ENCODE data around the gene CFAP91.

The CFAP91 gene

GRCh38 chr3:119702530-119703527 lies at the start of gene CFAP91:
Gene CFAP91, plus strand, starts transcription at chr3:119703022. Its CDS starts 77 bp downstream, at chr3:119703099.
- peak within 1 kb of the TSS; percentile 60 for H3K4me3 ChIP-seq (ENCODE audit: low read depth, low read length)

GRCh38 chr3:119653876-119654275 lies 48.9 kb upstream of the CFAP91 start:
- no peak overlapping the region for H3K4me3 ChIP-seq (ENCODE audit: low read depth, low read length)

- H3K4me3 ChIP-seq (ENCODE audit: low read depth, low read length): no peak overlapping the region
Measured at GRCh38 chr3:119657887-119658702, 44.7 kb upstream of the CFAP91 start.

- no peak overlapping the region for H3K4me3 ChIP-seq (ENCODE audit: low read depth, low read length)
Measured at GRCh38 chr3:119658994-119659393, 43.8 kb upstream of the CFAP91 start.

- H3K4me3 ChIP-seq (ENCODE audit: low read depth, low read length): no peak overlapping the region
Measured at GRCh38 chr3:119659606-119660291, 43.1 kb upstream of the CFAP91 start.

GRCh38 chr3:119660474-119661440 lies 42.1 kb upstream of the CFAP91 start, which contains the start of gene POPDC2:
Gene POPDC2, minus strand, starts transcription at chr3:119660589. Its CDS starts 166 bp downstream, at chr3:119660423.
- no peak within 1 kb of the TSS for H3K4me3 ChIP-seq (ENCODE audit: low read depth, low read length)

- no peak overlapping the region for H3K4me3 ChIP-seq (ENCODE audit: low read depth, low read length)
Measured at GRCh38 chr3:119662604-119663373, 40.0 kb upstream of the CFAP91 start.

- no peak overlapping the region for H3K4me3 ChIP-seq (ENCODE audit: low read depth, low read length)
Measured at GRCh38 chr3:119663885-119664284, 38.9 kb upstream of the CFAP91 start.

- H3K4me3 ChIP-seq (ENCODE audit: low read depth, low read length): no peak overlapping the region
Measured at GRCh38 chr3:119664370-119664769, 38.5 kb upstream of the CFAP91 start.

- no peak overlapping the region for H3K4me3 ChIP-seq (ENCODE audit: low read depth, low read length)
Measured at GRCh38 chr3:119664850-119665379, 37.9 kb upstream of the CFAP91 start.

- no peak overlapping the region for H3K4me3 ChIP-seq (ENCODE audit: low read depth, low read length)
Measured at GRCh38 chr3:119665954-119666559, 36.8 kb upstream of the CFAP91 start.

- H3K4me3 ChIP-seq (ENCODE audit: low read depth, low read length): no peak overlapping the region
Measured at GRCh38 chr3:119669906-119670570, 32.8 kb upstream of the CFAP91 start.

GRCh38 chr3:119672776-119673175 lies 30.0 kb upstream of the CFAP91 start:
- no peak overlapping the region for H3K4me3 ChIP-seq (ENCODE audit: low read depth, low read length)

- no peak overlapping the region for H3K4me3 ChIP-seq (ENCODE audit: low read depth, low read length)
Measured at GRCh38 chr3:119673875-119674274, 28.9 kb upstream of the CFAP91 start.

- no peak overlapping the region for H3K4me3 ChIP-seq (ENCODE audit: low read depth, low read length)
Measured at GRCh38 chr3:119675188-119675874, 27.5 kb upstream of the CFAP91 start.

- H3K4me3 ChIP-seq (ENCODE audit: low read depth, low read length): peak overlapping the region; percentile 82
Measured at GRCh38 chr3:119676020-119676419, 26.8 kb upstream of the CFAP91 start.

Measured in iPS-11a (cell line).